ENCODE data around the gene SEPTIN5.

Gene SEPTIN5

GRCh38 chr22:19731361-19732135, 17.2 kb downstream of the SEPTIN5 start:
- no peak for DNase-seq (ENCODE audit: low read depth)
- no peak overlapping the region for H3K4me3 ChIP-seq (ENCODE audit: control insufficient read depth, low read depth, low read length)
- TF ChIP-seq CTCF (IDR thresholded peaks at IDR 0.05; ENCODE audit: control insufficient read depth, insufficient read depth, low read depth, low read length, missing control alignments), result no peak

GRCh38 chr22:19732403-19733113, 18.3 kb downstream of the SEPTIN5 start:
- TF ChIP-seq CTCF (IDR thresholded peaks at IDR 0.05; ENCODE audit: control insufficient read depth, insufficient read depth, low read depth, low read length, missing control alignments), result no peak
- no peak overlapping the region for H3K4me3 ChIP-seq (ENCODE audit: control insufficient read depth, low read depth, low read length)
- DNase-seq (ENCODE audit: low read depth), result no peak

GRCh38 chr22:19733755-19734154, 19.5 kb downstream of the SEPTIN5 start:
- no peak overlapping the region for H3K4me3 ChIP-seq (ENCODE audit: control insufficient read depth, low read depth, low read length)
- no peak for TF ChIP-seq CTCF (IDR thresholded peaks at IDR 0.05; ENCODE audit: control insufficient read depth, insufficient read depth, low read depth, low read length, missing control alignments)
- no peak for DNase-seq (ENCODE audit: low read depth)

GRCh38 chr22:19734163-19734562, 19.9 kb downstream of the SEPTIN5 start:
- TF ChIP-seq CTCF (IDR thresholded peaks at IDR 0.05; ENCODE audit: control insufficient read depth, insufficient read depth, low read depth, low read length, missing control alignments), result no peak
- no peak for DNase-seq (ENCODE audit: low read depth)
- no peak overlapping the region for H3K4me3 ChIP-seq (ENCODE audit: control insufficient read depth, low read depth, low read length)

GRCh38 chr22:19734837-19735382, 20.6 kb downstream of the SEPTIN5 start:
- H3K4me3 ChIP-seq (ENCODE audit: control insufficient read depth, low read depth, low read length), result no peak overlapping the region
- no peak for TF ChIP-seq CTCF (IDR thresholded peaks at IDR 0.05; ENCODE audit: control insufficient read depth, insufficient read depth, low read depth, low read length, missing control alignments)
- DNase-seq (ENCODE audit: low read depth), result no peak

GRCh38 chr22:19735665-19736510, 21.6 kb downstream of the SEPTIN5 start:
- DNase-seq (ENCODE audit: low read depth), result no peak
- no peak overlapping the region for H3K4me3 ChIP-seq (ENCODE audit: control insufficient read depth, low read depth, low read length)
- TF ChIP-seq CTCF (IDR thresholded peaks at IDR 0.05; ENCODE audit: control insufficient read depth, insufficient read depth, low read depth, low read length, missing control alignments), result no peak

Data from AG09309 (cell line).